HG02759 (cell line): ENCODE data around the gene CALHM1.
"Not testable (repeated sequence)": the region's sequence is repeated elsewhere in the genome, so short reads cannot be mapped to it uniquely, and the experiment has no call there.

Source experiments
- ATAC-seq: cut with Tn5 transposase; IDR thresholded peaks from one replicate; pipeline ENCODE4 v1.9.1; 2021; ENCODE audit warnings: mild to moderate bottlenecking, moderate library complexity; ENCODE audit not compliant: unreplicated experiment

CALHM1 gene

DNA sequence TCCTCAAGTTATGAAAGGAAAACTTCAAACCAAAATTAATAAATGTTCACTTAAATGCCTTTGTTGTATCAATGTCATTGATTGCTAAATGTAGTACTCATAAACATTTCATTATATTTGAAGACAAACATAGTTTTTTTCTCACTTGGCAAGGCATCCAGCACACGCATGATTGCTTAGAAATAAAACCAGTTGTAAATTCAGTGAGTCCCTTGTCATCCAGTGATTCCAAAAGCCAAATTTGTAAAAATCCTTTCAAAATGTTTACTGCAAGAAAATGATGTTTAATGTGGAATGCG, 28.7 kb upstream of the CALHM1 start:
- no peak for ATAC-seq

DNA sequence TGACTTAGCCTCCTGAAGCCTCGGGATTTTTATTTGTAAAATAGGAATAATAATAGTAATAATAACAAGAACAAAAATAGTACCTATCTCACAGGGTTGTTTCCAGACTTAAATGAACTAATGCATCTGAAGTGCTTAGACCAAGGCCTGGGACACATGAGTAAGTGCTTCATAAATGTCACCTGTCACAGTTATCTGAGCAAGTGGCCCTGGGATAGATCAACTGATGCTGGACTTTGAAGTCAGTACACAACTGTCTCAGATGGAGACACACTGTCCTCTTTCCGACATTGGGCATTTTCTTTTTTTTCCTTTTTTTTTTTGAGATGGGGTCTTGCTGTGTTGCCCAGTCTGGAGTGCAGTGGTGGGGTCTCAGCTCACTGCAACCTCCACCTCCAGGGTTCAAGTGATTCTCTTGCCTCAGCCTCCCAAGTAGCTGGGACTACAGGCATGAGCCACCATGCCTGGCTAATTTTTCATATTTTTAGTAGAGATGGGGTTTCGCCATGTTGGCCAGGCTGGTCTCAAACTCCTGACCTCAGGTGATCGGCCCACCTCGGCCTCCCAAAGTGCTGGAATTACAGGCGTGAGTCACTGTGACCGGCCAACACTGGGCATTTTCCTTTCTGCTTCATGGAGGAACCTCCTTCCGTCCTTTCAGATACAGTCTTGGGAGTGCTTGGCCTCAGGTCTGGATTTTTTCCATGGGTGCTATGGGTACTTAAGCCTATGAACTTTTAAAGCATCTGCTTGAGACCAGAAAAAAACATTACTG, 28.1 kb upstream of the CALHM1 start:
- not testable (repeated sequence) for ATAC-seq

DNA sequence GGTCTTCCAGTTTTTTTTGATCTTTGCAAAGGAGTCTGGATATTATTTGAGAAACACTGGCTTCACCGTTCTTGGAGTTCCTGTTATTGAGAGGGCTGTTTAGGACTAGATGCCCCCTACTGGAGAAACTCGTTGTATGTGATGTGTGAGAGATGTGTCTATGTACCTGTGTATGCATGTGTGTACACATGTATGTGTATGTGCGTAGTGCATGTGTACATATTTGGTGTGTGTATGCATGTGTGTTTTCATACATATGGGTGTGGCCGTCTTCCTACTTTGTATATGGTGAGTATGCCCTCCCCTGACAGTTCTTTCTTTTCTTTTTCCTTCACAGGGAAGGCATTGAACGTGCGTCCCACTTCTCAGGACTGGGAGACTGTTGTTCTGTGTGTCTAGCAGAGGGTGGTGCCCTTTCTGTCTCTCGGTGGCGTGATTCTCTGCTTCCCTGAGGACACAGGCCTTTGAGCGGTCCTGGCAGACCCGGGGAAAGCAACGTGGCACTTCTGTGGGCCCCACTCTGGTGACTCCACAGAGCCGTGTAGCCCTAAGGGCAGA, 23.4 kb upstream of the CALHM1 start:
- no peak for ATAC-seq

DNA sequence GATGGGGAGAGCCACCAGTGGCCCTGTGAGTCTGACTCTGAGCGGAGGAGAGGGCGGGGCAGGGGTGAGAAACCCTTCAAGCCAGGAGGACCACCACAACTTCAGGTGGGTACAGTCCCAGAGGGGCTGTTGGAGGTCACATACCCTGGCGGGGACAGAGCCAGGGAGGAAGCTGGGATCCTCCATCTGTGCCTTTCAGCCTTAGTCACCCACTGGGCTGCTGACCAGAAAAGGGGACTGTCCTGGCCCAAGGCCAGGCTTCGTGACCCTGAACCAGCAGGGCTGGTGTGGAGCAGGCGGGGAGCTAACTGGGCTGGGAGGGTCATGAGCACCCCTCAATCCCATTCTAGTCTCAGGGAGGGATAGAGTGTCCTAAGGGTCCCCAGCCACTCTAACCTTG, 21.8 kb upstream of the CALHM1 start:
- no peak for ATAC-seq

DNA sequence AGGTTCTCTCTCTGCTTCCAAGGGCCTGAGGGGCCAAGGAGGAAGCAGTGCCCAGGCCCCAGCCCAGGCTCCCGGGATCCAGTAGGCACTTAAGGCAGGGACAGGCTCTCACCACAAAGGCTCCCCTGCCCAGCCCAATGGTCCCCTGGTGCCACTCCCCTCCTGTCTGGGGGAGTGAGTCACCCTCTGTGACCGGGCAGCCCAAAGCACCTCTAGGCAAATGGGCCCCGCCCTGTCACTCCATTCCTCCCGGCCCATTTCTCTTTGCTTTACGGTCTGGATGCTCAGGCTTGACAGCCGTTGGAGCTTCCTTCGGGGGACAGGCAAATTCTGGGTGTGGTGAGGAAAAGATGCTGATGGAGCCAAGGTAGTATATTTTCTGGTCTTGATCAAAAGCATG, 20.4 kb upstream of the CALHM1 start, which contains the start of gene CALHM3:
Gene CALHM3 (minus strand): TSS at position 106 of the 400 bp plus-strand sequence. CDS start 208 bp downstream, outside the sequence.
- no peak for ATAC-seq

DNA sequence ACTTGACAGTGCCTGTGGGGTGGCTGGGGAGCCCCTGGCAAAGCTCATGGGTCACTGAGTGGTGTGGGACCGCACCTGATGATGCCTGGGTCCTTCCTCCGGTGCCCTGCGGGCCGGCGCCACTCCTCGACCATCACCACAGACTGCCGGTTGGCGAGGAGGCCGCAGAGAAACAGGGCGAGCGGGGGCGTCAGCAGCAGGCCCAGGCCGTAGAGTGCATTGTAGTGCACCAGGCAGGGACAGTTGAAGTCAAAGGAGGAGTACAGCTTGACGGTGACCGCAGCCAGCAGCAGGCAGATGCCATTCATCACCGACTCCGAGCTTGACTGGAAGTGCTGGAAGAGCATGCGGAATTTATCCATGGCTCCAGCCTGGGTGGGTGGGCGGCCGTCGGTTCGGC, 20.0 kb upstream of the CALHM1 start:
- no peak for ATAC-seq

DNA sequence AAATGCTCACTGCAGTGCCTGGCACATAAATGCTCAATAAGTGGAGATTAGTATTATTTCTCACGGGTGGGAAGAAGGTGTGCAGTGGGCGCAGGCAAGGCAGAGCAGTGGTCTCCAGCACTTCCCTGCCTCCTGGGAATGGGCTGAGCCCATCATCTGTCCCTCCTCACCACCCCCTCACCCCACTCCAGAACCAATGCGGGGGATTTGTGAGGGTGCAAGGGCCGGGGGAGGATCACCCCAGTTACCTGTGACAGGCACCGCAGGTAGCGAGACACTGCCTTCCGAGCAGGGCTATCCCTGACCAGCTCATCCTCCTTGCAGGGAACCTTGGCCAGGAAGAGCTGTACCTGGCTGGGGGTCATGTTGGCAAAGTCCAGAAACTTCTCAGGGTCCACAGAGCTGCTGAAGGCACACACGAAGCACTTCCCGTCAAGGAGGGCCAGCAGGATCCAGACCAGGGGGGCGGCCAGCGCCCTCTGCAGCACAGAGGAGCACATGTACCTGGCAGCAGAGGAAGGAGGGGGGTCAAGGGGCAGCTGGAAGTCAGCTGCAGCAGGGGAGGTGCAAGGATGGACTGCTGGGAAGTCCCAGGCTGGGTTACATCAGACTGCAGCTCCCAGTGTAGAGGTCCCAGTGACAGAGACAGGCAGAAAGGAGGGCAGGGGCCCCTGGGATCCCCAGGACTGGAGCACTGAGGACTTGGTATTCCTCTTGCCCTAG, 17.5 kb upstream of the CALHM1 start:
- peak; percentile 44 for ATAC-seq

DNA sequence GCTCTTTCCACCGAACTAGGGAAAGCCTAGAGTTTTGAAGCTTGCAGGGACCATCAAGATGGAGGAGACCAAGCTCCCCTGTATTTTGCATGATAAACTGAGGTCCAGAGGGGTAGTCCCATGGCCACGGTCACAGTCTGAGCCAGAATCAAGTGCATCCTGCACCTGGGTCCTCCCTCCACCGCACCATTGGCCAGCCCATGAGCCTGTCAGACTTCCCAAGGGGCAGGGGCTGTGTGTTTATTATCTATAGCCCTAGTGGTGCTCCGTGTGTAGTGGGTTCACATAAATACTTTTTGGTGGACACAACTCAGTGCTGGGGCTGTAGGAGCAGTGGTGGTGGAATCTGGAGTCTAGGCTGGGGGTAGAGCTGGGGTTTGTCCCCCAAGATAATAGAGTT, 16.7 kb upstream of the CALHM1 start:
- ATAC-seq, result no peak

DNA sequence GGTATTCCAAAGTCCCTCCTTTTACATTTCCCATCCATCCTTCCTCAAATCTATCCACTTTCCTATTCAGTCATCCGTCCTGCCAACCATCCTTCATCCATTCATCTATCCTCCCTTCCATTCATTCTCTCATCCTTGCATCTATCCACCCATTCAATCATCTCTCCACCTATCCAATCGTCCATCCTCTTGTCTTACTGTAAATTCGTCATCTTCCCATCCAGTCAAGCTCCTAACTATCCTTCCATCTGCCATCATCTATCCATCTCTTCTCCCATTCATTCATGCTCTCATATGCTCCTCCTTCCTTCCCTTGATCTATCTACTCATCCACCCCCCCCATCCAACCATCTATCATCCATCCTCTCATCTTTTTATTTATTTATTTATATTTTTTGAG, 15.4 kb upstream of the CALHM1 start:
- ATAC-seq, result no peak

DNA sequence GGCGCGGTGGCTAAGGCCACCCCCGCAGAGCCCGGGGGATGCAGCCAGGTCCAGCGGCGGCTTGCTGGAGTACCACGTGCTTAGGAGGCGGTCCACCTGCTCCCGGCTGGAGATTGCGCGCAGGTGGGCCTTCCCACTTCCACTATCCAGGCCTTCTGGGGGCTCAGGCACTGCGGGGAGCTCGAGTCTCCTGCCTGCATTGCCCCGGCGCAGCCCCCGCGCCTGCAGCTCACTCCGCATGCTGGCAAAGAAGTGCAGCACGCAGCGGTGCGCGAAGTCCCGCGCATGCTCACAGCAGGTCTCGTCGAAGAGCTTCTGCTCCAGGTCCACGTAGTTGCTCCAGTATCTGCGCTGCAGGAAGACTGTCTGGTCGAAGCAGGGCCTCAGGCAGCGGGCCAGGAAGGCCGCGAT, 14.6 kb upstream of the CALHM1 start:
- ATAC-seq, result no peak

DNA sequence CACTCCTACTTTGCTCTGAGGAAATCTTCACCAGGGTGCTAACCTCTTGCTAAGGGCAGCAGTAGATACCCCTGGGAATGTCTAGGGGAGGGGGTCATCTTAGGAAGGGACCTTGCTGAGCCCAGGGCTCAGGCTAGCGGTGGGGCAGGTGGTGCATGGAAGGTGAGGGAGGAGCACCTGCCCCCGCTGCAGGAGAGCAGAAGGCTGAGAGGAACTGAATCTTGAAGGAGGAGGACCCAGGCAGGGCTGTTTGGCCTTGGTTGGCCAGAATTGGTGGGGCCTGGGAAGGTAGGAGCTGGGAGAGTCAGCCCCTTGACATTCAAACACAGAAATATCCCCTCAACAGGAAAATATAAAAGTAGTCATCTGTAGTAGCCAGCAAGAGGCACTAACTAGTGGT, 13.3 kb upstream of the CALHM1 start:
- ATAC-seq, result no peak

DNA sequence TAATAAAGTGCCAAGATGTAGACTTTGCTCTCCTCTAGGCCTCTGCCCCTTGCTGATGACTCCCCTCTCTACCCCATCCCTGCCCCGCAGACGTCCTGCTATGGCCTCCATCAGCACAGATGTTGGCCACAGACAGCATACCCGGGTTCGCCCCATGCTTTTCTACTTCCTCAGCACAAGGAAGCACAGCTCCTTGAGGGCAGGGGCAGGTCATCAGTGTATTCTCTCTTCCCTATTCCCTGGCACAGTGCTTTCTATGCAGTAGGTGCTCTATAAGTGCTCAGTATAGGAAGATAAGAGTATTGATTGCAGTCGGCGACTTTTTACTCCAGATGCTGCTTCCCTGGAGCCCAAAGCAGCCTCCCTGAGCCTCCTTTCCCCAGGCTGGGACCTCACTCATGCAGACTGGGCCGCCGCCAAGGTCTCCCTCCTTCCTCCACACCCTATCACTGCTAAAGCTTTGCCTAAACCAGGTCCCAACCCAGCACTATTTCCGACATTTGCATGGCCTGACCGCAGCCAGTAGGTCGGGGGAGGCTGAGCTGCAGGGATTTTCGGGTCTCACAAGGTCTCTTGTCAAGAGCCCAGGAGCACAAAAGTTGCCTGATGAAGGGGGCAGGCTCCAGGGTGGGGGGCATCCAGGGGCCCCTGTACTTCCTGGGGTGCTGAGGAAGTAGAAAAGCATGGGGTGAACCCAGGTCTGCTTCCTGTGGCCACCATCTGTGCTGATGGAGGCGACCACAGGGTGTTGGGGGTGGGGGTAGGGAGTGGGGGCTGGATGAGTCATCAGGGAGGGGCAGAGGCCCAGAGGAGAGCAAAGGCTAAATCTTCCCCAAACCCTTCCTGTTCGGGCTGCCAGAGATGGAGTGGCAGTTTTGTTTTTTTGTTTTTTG, 12.3 kb upstream of the CALHM1 start:
- ATAC-seq, result peak; percentile 76

DNA sequence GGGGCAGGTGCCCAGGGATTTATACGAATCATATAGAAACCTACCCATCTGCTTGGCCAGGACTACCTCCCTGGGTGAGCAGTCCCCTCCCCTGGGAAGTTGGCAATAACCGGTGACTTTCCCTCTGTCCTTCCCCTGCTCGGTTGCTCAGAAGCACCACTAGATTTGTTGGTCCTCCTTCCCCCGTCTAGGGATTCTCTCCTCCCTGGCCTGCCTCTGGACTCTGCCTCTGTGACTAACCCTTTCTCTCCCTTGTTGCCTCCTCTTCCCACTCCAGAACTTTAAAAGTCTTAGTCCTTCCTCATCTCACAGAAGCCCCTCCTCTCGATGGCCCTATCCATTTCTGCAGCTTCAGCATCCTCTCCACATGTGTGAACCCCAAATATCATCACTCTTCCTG, 10.5 kb upstream of the CALHM1 start:
- no peak for ATAC-seq

DNA sequence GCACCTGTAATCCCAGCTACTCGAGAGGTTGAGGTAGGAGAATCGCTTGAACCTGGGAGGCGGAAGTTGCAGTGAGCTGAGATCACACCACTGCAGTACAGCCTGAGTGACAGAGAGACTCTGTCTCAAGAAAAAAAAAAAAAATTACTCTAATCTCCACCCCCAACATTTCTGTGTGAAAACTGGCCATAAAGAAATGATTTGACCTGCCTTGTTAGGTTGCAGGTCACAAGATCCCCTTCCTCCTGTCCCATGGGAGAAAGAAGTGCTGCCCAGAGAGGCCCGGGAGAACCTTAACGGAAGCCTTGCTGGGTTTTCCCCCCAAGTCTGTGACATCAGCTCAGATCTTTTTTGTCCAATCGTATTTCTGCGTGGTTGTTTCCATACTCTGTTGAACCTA, 8.7 kb upstream of the CALHM1 start:
- ATAC-seq, result no peak

DNA sequence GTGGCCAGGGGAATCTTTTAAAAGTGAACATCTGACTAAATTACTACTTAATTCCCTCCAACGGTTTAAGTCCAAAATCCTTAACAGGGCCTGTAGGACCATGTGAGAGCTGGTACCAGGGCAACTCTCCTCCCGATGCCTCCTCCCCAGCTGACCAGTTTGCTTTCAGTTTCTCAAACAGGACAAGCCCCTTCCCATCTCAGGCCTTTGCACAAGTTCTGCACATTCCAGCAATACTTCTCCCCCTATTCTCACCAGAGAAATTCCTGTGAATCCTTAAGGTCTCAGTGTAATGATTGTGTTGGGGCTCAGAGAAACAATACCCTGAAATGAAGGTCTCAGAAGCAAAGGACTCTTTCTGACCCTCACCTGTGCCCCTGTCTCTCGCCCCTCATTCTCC, 8.0 kb upstream of the CALHM1 start:
- ATAC-seq, result no peak

DNA sequence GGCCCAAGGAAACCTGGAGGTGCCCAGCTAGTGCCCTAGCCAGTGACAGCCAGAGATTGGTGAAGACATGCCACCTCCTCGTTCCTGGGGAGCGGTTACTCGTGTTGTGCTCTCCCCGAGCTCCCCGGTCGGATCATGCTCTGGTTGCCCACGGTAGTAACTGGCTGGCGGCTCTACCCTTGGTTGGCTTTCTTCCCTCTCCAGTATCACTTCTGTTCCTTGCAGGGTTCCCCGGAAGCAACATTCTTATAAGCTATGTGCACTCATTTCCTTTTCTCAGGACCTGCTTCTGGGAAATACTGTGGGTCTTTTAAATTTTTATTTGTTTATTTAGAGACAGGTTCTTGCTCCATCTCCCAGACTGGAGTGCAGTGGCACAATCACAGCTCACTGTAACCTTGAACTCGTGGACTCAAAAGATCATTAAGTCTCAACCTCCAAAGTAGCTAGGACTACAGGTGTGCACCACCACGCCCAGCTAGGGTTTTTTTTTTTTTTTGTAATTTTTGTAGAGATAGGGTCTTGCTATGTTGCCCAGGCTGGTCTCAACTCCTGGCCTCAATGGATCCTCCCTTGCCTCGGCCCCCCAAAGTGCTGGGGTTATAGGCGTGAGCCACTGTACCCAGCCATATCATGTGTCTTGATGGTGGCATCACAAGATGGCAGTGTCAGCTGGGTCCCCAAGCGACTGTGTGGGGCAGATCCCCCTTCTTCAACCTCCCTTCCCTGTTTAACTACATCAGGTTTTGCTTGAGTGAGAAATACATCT, 6.9 kb upstream of the CALHM1 start:
- no peak for ATAC-seq

DNA sequence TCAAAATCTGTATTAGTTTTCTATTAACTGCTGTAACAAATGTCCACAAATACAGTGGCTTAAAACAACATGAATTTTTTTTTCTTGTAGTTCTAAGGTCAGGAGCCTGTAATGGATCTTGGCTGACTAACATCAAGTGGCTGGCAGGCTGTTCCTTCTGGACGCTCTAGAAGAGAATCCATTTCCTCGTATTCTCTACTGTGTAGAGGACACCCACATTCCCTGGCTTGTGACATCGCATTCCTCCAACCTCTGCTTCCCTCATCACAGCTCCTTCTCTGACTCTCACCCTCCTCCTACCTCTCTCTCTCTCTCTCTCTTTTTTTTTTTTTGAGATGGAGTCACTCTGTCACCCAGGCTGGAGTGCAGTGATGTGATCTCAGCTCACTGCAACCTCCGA, 4.8 kb upstream of the CALHM1 start:
- no peak for ATAC-seq

DNA sequence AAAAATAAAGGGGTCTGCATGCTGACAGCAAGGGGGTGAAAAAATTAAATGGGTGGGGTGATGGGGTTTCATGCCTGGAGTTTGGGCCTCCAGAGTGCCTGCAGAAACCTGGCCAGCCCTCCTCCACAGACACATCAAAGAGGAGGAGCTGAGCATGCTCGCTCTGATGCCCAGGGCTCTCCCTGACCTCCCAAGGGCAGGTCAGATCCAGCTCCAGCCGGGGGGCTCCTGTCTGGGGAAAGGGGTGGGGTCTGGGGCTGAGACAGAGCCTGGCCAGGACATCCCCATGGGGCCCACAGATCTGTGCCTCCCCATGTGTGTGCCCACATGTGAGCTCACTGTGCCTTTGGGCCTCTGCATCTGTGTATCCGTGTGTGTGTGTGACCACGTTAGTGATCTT, 915 bp upstream of the CALHM1 start:
- no peak for ATAC-seq

DNA sequence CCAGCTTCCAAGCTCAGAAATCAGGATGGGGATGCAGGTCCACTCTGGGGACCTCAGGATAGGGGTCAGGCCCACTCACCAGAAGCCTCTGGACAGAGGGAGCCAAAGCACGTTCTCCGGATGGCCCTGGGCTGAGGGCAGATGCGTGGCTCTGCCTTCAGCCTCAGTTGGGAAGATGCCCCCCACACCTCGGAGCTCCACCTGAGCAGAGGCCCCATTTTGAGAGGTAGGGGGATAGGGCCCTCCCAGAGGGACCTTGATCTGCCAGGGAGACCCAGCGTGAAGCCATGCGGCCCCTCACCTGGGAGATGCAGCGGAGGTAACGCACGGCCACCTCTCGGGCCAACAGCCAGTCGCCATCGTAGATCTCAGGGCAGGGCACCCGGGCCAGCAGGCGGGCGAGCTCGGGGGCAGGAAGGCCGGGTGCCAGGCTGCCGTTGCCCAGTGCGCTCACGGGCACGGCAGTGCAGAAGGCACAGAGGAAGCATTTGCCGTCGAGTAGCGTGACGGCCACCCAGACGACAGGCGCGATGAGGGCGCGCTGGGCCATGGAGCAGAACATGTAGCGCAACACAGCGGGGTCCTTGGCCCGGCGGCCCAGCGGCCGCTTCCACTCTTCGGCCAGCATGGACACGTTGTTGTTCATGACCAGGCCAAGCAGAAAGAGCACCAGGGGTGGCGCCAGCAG, 660 bp downstream of the CALHM1 start:
- no peak for ATAC-seq

DNA sequence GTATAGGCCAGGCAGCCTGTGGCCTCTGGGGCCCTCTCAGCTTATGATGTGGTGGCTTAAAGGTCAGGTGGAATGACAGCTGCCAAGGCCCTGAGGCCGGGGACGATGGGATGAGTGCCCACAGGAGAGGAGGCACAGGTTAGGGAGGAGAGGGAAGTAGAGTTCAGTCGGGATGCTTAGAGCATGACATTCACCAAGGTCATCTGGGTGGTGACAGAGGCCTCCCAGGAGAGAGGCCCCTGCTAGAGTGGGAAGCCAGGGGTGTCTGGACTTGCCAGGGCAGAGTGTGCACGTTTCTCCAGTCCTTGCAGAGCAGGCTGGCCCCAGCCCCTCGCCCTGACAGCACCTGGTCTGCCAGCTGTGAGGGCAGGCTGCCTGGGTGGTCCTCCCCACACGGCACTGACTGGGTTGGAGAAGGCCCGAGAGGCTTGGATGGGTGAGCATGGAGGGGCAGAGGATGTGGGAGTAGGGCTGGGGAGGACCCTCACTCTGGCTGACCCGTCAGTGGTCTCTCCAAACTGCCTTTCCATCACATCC, 1.5 kb downstream of the CALHM1 start:
- ATAC-seq, result no peak
